Astrocyte (in vitro differentiated cells and primary cell): ENCODE measurements around the gene DACH2.

ENCODE experiments used
- CTCF ChIP-seq: IDR thresholded peaks from 2 replicates; pipeline ENCODE4 v1.5.1; 2011; ENCODE audit warnings: low read depth, mild to moderate bottlenecking, inconsistent platforms, low read length, moderate library complexity; ENCODE audit not compliant: insufficient read depth
- EZH2 ChIP-seq: IDR thresholded peaks from 2 replicates; pipeline ENCODE4 v1.6.1; 2012; ENCODE audit warnings: mild to moderate bottlenecking, low read length, inconsistent platforms; ENCODE audit not compliant: insufficient read depth

GRCh38 chrX:86455495-86455894, 307.2 kb downstream of the DACH2 start:
- TF ChIP-seq CTCF, result no peak
- TF ChIP-seq EZH2, result no peak
